Inferior parietal cortex (tissue), 1 donor: ENCODE data around the gene FAM98C.

Source experiments
- DNase-seq: peaks from one replicate; pipeline ENCODE4 v3.0.0-alpha.2; 2016; ENCODE audit errors: extremely low spot score

Gene FAM98C

DNA sequence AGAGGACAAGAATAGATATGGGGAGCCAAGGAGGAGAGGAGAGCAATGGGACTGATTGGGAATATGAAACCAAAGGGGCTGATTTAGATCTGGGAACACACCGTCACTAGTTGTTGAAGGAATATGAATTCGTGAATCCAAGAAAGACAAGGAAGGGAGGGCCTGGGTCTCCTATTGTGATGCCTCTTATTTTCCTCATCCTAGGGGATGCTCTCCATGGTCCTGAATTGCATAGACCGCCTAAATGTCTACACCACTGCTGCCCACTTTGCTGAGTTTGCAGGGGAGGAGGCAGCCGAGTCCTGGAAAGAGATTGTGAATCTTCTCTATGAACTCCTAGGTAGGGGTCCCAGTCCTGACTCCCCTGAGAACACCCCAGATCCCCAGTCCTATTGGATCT, 52.1 kb downstream of the FAM98C start:
- no peak for DNase-seq

DNA sequence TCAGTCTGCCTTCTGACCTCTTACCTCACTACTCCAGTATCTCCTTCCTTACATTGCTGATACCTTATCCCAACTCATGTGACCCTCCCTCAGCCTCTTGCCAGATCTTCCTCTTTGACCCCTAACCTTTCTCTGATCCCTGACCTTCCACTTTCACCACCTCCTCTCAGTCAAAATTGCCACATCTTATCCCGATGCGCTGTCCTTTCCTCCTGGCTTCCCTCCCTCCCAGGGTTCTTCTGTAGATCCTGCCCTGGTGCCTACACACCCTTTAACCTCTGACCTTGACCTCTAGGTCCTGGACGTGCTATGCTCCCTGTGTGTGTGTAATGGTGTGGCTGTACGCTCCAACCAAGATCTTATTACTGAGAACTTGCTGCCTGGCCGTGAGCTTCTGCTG, 54.3 kb downstream of the FAM98C start:
- DNase-seq = no peak

DNA sequence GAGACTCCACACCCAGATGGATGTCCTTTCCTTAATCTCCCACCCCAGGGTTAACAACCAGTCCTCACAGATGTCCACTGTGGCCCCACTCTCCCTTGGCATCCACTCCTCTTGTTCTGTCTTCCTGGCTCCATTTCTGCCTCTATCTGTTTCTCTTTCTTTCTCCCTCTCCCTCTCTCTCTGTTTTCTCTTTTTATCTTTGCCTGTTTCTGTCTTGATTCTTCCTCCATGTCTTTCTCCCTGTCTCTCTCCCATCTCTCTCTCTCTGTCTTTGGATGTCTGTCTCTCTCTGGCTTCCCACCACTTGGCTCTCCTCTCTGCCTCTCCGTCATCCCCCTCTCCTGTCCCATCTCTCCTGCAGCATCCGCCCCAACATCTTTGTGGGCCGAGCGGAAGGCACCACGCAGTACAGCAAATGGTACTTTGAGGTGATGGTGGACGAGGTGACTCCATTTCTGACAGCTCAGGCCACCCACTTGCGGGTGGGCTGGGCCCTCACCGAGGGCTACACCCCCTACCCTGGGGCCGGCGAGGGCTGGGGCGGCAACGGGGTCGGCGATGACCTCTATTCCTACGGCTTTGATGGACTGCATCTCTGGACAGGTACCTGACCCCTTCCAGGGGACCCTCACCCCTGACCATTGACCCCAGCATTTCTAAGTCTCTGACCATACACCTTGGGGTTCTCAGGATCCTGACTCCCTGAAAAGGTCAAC, 55.0 kb downstream of the FAM98C start:
- no peak for DNase-seq
